GM19240 (cell line): ENCODE results near the gene DRAP1.
A peak's percentile ranks its signal among the peaks of the same experiment; 100 is the strongest.
"Not testable (repeated sequence)": the region's sequence is repeated elsewhere in the genome, so short reads cannot be mapped to it uniquely, and the experiment has no call there.

ENCODE experiments used
- DNase-seq: peaks from one replicate; pipeline ENCODE4 v3.0.0; 2011; ENCODE audit warnings: low spot score; ENCODE audit not compliant: insufficient read length

The DRAP1 gene

DNA sequence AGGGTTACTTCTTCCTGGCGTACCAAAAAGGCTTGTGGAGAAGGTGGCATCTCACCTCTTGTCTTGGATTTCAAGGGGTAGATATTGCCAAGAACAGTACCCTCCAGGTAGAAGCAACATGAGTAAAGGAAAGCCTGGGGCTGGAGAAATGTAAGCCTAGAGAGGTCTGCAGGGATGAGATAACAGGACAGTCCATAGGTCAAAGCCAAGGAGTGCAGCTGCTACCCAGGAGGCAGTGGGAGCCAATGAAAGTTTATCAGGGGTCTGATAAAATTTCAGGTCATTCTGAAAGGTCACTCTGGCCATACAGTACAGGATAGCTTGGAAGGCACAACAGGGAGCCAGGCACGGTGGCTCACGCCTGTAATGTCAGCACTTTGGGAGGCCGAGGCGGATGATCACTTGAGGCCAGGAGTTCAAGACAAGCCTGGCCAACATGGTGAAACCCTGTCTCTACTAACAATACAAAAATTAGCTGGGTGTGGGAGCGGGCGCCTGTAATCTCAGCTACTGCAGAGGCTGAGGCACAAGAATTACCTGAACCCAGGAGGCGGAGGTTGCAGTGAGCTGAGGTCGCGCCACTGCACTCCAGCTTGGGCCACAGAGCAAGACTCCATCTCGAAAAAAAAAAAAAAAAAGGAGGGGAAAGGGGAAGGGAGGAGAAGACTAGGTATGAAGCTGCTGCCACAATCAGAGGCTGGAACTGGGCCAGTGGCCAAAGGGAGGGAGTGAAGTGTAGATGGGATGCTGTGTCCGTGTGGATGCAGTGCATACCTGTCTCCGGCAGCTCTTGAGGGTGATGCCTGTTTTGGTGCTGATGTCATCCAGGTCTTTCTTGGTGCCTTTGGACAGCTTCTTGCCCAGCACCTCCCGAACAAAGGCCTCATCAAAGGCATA lies 32.2 kb upstream of the DRAP1 start:
- DNase-seq: no peak

DNA sequence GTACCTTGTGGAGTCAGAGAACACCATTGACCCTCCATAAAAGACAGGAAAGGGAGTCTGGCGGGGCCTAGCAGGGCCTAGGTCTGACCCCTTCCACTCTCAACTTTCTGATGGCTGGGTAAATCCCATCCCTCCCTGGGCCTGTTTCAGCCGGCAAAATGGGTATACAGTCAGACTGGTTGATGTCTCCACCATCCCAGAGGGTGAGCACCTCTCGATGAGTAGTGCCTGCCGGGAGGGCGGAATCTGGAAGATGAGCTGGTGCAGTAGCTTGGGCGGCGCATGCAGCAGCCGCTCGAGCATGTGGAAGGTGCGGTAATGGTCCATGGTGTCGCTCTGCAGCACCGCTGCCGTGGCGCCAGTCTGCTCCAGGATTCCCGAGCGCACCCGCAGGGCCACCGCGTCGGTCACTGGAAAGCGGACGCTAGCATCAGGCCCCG lies 31.5 kb upstream of the DRAP1 start:
- DNase-seq: no peak

DNA sequence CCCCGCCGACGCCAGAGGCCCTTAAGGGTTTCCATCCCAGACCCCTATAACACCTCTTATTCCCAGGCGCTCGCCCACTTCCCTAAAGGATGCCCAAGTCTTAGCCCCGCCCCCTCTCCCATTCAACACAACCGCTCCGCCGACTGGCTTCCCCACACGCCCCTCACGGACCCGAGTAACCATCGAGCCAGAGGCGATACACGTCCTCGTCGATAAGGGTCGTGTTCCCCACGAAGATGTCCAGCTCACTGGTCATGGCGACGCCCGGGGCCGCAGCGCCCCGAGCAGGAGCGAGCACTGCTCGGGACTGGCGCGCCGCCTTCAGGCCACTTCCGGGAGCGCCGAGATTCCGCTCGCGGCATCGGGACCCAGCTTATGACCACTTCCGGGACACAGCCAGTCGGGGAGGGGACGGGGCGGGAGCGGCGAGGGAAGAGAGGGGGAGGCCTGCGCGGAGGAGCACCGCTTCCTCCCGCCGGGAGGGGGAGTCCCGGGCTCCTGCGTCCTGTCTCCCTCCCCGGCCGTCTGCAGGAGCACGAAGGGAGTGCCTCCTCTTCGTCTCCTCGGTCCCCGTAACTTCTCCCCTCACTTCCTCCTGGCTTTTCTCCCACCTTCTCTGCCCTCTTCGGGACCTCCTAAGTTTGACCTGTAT lies 30.9 kb upstream of the DRAP1 start, which contains the start of gene FIBP:
FIBP (minus strand) TSS at position 309 of the 652 bp plus-strand sequence; CDS start at position 256, 53 bp downstream.
- peak; percentile 97 for DNase-seq

DNA sequence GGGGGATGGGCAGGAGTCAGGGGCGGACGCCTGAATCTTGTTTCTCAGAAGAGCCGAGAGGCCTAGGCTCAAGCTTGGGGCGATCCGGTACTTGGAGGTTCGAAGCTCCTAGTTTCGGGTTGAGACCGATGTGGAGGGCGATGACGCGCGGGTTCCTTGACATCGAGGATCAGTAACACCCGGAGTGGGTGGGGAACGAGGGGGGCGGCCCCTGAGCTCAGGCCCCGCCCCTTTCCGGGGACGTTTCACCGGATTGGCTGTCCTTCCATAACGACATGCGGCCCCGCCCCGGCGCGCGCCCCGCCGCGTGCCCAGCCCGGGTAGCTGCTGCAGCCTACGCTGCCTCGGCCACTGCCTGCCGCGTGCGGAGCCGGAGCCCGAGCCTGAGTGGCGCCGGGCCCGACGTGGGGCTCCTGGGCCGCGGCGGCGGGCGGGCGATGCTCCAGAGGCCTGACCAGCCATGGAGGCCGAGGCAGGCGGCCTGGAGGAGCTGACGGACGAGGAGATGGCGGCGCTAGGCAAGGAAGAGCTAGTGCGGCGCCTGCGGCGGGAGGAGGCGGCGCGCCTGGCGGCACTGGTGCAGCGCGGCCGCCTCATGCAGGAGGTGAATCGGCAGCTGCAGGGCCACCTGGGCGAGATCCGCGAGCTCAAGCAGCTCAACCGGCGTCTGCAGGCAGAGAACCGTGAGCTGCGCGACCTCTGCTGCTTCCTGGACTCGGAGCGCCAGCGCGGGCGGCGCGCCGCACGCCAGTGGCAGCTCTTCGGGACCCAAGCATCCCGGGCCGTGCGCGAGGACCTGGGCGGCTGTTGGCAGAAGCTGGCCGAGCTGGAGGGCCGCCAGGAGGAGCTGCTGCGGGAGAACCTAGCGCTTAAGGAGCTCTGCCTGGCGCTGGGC lies 28.7 kb upstream of the DRAP1 start, which contains the start of gene CCDC85B:
CCDC85B (plus strand) TSS at position 350 of the 895 bp plus-strand sequence; CDS start at position 461, 111 bp downstream.
- DNase-seq: peak; percentile 81

DNA sequence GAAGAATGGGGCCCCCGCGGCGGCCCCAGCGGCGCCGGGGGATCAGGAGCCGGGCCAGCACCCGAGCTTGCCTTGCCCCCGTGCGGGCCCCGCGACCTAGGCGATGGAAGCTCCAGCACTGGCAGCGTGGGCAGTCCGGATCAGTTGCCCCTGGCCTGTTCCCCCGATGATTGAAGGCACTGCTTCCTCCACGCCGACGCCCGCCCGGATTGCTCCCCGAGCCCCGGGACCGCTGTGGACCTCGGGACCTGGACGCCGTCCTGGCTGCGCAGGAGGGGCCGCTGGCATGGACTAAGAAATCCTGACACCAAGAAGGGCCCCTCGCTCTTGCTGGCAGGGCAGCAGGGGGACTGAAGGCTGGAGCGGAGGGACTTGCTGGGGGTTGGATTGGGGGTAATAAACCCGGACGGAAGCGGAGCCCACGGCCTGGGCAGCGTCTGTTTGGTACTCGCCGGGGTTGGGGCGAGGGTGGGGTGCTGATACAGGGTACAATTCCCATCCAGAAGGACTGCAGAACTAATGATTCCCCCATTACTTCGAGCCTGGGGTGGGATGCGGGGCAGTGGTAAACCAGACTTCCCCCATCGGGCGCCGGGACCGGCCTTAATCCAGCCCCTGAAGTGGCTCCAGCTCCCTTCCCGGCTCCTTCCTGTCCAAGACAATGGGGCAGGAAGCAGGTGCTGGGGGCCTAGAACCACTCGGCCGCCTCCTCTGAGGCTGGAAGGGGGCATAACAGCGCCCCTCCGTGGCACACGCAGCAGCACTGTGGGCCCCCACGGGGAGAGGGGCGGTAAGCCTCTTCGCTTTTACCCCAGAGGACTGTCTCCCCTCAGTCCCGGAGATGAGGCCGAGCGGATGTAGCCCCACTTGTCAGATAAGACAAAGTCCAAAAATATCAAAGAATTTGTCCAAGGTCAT lies 27.7 kb upstream of the DRAP1 start:
- no peak for DNase-seq

DNA sequence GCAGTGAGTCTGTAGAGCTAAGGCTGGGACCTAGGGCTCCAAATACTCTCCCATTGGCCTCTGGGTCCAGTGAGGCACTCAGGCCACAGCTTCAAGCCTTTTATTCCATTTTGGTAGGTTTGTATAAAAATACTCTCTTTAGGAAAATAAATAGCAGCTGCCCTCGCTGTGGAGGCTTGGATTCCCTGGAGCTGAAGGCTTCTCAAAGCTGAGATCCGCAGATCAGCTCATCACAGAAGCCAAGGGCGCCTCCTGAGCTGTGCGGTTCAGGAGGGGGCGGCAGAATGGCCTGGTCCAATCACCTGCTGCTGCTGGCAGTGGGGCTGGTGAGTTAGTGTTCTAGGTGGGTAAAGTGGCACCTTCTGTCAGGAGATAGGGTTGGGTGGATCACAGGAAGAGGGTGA lies 27.1 kb upstream of the DRAP1 start:
- DNase-seq: not testable (repeated sequence)

DNA sequence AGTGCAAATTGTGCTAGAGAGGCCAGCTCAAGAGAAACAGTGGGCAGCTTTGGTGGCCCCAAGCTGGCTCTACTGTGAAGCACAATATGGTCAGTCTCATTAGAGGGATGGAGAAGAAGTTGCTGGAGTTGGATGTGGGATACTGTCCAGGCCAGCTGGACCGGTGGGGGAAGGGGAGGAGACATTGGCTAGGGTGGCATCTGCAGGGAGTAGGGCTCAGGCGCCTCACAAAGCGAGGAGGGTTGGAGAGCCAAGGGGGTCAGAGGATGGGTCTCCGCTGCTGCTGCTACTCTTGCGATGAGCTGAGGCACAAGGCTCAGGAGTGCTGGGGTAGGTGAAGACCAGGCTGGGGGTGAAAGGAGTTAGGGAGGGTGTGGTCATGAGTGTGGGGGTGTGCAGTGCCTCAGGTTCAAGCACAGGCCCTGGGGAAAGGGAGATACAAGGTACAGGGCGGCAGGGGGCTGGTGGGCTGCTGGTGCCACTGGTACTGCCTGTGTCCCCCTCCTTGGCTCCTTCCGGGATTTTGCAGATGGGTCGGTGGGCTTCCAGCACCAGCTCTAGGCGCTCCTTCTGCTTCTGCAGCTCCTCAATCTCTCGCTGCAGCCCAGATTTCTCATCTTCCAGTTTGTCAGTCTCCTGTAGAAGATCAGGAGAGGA lies 26.4 kb upstream of the DRAP1 start:
- DNase-seq: no peak

DNA sequence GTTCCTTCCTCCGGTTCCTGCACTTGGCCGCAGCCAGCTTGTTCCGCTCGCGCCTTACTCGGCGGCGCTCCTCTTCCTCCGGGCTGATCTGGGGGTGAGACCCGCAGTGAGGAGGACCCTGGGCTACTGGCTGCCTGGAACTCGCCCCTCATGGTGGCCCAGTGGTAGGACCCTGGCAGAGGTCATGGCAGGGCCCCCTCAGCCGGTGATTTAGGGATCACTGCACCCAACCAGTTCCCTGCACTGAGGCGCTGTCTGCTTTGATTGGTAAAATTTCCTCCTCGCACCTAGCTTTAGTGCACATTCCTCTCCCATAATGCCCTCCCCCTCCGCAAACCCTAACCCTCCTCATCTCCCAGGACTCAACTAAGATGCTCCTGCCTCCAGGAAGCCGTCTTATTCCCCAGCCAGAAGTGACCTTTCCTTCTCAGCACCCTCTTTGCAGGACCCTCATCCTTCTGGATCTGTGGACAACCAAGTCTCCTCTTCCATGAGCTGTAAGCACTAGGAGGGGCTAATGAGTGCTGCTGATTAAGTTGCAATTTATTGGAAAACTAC lies 25.1 kb upstream of the DRAP1 start:
- DNase-seq: no peak

DNA sequence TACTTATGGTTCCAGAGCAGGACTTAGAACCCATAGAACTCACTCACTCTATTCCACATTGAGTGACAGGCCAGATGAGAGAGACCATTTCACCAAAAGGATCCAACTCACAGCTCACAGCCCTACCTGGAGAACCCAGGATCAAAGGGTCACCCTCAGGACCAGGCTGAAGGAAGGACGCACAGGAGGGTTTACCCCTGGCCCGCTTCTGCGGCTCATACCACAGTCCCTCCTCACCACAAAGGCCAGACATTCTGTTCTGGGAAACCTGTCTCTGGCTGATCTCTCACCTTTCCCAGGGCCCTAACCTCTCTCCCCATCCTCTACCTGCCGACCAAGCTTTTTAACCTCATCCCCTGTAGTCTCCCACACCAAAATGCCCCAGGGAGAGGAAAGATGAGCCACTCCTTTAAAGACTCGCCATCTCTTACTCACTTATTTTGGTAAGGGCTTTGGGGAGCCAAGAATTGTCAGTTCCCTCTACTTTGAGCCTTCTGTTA lies 23.7 kb upstream of the DRAP1 start:
- DNase-seq: no peak

DNA sequence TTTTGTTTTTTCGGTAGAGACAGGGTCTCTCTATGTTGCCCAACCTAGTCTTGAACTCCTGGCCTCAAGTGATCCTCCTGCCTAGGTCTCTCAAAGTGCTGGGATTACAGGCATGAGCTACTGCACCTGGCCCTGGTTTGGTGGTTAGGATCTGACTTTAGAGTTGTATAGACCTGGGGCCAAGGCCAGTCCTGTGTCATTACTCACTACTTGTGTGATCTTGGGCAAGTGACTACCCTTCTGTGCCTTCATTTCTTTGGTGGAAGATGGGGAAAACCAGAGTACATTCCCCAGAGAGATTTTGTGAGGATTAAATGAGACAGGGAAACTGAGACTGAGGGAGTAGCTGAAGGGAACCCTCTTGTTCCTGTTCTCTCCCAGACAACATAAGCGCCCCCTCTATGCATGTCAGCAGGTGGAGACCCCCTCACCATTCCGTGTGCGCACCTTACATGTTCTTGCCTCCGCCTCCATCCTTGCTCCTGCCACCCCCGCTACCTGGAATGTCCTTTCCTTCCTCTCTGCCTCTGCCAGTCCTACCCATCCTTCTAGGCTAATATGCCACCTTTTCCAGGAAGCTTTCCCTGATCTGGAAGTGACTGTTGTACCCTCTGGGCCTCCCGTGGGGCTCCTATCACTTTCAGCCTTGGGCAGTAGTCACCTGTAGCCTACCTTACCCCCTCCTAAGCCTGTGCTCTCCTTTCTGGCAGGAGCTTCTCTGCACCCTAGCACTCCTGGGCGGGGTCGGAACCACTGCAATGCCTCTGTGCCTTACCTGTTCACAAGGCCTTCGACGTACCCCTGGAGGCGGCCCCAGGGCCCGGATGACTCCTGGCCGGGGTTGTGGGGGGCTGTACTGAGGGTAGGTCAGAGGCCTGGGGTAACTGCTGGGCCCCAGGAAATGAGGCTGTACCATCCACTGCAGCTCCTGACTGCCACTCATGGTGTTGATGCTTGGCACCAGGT lies 22.9 kb upstream of the DRAP1 start:
- DNase-seq: no peak

DNA sequence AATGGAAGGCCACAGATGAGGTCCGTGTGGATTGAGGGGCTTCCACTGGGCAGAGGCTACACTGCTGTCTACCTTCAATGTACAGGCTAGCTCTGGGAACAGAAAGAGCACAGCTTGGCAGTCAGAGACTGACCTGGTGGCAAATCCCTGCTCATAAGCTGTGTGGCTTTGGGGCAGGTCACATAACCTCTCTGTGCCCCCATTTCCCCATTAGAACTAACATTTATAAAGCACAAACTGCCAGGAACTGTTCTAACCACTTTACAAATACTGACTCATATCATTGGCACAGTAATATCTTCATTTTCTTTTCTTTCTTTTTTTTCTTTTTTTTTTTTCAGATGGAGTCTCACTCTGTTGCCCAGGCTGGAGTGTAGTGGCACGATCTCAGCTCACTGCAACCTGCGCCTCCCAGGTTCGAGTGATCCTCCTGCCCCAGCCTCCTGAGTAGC lies 22.2 kb upstream of the DRAP1 start:
- no peak for DNase-seq

DNA sequence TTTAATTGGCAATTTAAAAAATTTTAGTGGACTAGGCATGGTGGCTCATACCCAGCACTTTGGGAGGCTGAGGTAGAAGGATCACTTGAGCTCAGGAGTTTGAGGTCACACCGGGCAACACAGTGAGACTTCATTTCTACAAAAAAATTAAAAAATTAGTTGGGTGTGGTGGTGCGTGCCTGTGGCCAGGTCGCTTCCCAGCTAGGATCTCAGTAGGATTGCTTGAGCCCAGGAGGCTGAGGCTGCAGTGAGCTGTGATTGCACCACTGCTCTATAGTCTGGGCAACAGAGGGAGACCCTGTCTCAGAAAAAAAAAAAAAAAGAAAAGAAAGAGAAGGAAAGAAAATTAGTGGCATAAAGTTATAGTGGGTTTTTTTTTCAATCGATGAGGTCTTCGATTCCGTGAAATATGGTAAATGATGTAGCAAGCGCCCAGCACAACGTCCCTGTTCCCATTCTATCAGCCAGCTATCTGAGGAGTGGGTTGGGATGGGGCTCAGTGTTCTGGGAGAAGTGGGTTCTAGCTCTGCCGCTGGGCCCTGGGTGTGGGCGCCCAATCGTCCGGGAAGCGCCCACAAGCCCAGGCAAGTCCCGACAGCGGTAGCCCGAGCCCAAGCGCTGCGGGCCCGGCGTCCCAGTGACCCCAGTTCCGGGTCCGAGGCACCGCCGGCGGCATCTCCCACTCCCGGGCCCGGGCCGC lies 20.4 kb upstream of the DRAP1 start:
- DNase-seq: no peak

DNA sequence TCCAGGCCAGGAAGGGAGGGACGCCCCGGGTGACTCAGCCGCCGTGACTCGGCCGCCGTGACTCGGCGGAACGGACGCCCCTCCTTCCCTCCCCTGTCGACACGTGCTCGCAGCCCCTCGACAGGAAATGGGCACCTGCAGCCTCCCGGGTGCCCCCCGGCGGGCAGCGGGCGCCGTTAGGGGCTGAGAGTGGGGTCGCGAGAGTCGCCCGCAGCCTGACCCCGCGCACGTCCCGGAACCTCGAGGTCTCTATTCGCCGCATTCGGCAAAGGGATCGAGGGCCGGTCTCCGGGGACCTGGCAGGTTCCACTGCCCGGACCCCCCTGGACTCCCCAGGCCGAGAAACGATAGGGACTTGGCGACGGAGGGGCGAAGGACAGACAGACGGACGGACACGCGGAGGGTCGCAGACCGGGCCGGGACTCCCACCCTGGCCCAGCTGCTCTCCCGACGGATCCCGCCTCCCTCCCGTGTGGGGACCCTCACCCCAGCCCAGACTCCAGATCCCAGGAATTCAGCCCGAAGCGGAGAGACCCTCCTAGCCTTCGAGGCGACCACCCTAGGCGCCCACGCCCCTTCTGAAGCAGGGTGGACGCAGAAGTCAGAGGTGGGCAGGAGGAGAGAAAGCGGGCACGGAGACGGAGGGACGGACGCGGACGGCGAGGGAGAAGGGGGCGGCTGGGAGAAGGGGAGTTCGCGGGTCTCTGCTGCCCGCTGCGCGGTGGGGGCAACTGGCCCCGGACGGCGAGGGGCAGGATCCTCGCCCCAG lies 19.7 kb upstream of the DRAP1 start:
- no peak for DNase-seq

DNA sequence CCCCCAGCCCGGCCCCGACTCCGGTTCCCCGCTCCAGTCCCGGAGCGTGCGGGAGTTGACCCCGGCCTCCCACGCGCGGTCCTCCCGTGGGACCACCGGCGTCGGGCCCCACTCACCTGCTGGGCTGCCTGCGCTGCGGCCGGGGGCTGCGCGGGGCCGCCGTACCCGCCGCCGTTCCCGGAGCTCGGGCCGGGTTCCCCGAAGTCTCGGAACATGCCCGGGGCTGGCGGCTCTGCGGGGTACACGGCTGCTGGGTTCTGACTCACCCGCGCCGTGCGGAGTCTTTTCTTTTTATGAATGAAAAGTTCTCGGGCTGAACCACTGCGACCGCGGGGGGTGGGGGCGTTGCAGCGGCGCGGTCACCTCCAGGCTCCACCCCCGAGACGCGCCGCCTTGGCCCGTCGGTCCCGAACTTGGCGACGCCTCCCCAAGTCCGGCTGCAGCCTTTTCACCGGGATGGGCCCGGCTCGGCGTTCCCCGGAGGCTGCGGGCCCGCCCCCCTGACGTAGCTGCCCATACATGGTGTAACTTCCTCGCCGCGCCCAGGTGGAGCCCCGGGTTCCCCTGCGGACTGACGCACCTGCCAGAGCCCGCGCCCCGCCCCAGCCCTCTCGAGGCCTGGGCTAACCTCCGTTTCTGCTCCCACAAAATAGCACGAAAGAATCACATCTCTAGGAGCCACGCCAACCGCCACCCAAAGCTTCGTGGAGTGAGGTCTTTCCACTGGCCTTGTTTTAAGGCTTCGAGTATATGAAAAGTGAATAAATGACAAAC lies 18.9 kb upstream of the DRAP1 start, which contains the start of gene FOSL1:
FOSL1 (minus strand) TSS at position 264 of the 774 bp plus-strand sequence; CDS start at position 215, 49 bp downstream.
- peak; percentile 47 for DNase-seq

DNA sequence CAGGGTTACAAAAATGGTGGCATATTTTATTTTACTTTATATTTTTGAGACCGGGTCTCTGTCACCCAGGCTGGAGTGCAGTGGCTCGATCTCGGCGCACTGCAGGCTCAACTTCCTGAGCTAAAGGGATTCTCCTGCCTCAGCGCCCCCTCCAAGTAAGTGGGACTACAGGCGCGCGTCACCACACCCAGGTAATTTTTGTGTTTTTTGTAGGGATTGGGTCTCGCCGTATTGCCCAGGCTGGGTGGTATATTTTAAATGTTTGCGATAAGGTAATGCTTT lies 18.4 kb upstream of the DRAP1 start:
- DNase-seq: no peak

DNA sequence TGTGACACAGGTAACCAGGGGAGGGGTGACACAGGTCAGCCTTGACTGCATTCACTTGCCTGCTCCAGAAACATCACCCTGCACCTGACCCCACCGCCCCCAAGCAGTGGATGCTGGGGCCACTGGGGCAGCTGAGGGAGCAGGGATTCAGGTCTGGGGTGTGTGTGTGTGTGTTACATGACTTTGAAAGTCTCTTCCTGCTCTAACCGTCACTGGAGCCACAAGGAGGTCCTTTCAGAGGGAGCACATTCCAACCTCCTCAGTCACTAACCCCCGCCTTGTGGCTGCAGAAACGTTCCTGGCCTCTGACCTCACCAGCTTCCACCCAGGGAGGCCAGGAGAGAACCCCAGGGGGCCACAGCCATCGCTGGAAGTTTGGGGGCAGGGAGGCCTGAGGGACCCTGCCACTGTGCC lies 16.2 kb upstream of the DRAP1 start:
- no peak for DNase-seq
